Left renal cortex interstitium (tissue), 4 donors: Measurements from ENCODE around the gene GNAT3. TPM values are rescaled to one million over a fixed set of nuclear protein-coding genes. Genes with fewer than 3 reads are reported as not detected.

Source experiments
- DNase-seq, 4 donors: peaks; one replicate each; pipeline ENCODE4 v3.0.0-alpha.2; 2013; ENCODE audit warnings: low read depth in 4 of 4, low spot score in 2 of 4, missing footprints in 1 of 4
- polyA plus RNA-seq, 4 donors: library from polyadenylated mRNA; unstranded; fragments of 120-200 nt; gene quantifications; one replicate each; pipeline ENCODE4 v1.2.1, GENCODE V29; 2013; ENCODE audit not compliant: insufficient read length in 4 of 4

Gene GNAT3
- polyA plus RNA-seq, 4 donors = not detected

DNA sequence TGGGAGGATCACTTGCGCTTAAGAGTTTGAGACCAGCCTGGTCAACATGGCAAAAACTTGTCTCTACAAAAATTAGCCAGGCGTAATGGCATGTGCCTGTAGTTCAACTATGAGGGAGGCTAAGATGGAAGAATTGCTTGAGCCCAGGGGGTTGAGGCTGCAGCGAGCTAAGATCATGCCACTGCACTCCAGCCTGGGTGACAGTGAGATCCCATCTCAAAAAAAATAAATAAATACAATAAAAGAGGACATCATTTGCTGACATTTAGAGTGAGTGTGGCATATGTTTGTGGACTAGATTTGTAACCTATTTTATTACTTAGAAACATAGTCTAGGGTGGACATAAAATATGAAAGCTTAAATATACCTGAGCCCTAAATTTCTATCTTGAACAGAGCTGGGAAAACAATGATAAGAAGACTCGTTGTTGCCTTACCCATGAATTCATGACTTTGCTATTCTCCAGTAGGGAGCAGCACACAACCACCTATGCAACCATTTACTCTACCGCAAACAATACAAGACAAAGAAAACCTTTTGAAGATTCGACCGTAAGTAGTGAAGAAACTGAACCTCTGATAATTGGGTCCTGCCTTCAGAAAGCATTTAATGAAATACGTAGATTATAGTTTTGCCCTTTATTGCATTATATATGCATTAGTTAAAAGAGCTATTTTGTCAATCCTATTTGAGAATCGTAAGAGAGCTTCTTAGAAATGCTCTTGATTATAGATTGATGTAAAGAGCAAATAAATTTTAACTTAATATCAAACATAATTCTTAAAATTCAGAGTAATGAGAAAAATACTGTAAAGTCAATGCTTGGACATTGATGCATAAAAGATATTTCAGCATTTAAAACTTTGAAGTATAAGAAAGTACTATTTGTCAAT lies 83.5 kb downstream of the GNAT3 start:
- peak; percentile 19 to 31 (median 26) for DNase-seq

DNA sequence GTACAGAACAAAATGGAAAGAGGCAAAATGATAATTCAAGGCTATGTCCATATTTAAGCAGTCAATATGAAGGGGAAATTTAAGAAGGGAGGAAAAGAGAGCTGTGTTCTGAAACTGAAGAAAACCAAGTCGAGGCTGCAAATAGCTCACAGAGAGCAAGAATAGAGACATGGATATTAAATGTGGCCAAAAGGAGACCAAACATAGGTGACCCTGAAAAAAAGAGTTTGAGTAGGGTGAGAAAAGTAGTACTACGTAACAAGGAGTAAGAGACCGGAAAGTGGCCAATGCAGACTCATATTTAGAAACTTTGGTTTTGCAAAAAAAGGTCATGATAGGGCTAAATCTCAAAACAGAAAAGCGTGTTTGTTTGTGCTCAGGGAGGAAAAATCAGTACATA lies 84.6 kb downstream of the GNAT3 start:
- no peak for DNase-seq

DNA sequence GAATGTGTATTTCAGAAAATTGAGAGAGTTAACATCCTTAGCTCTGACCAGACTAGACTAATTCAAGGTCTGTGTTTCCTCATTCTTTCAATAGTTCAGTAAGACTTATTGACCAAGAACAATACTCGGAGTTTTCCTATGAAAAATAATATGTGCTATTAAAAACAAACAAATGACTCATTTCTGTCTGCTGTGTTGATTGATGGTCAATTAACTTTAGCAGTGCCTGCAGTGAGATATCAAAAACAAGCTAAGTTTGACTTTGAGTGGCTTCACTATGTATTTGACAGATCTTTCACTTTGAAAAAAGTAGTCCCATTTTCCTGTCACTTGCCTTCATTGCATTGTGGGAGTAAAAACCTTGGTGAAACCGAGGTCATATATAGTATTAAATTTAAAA lies 91.0 kb downstream of the GNAT3 start:
- no peak for DNase-seq

DNA sequence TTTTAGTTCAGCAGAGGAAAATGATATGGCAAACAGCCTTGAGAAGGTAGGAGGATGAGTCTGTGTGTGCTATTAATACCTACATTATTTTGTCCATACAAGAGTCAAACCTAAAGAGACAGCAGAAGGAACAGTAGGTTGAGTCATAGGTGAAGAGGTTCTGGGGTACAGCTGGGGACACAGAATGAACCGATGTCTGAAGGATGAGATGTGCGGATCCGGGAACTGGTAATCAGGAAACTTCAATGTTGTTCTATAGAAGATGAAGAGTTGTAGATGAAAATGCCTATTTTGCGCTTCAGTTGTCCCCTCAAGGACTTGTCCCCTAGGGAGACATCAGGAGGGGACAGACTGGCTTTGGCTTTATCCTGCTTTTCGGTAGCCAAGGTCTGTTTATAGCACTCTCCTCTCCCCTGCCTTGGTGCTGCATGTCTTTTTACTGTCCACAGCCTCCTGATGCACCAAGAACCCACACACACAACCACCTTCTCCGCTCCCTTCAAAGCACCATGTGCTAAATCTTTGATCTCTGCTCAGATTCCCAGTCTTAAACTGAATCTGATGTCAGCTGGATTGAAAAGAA lies 94.6 kb downstream of the GNAT3 start:
- DNase-seq = no peak

DNA sequence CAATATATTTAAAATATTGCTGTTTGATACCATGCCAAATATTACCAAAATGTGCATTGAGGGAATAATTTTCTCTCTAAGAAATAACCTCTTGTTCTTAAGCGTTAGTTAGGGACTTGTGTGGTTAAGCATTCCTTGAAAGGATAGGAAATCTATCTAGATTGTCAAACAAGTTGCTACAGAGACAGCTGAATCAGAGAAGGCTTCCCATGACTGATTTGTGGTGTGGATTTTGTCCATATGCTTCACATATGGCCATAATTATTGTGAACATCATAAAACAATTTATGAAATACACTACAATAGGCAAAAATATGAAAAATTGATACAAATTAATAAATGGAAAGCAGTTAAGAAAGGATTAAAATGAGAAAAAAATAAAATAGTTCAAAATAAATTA lies 96.3 kb downstream of the GNAT3 start:
- no peak for DNase-seq

DNA sequence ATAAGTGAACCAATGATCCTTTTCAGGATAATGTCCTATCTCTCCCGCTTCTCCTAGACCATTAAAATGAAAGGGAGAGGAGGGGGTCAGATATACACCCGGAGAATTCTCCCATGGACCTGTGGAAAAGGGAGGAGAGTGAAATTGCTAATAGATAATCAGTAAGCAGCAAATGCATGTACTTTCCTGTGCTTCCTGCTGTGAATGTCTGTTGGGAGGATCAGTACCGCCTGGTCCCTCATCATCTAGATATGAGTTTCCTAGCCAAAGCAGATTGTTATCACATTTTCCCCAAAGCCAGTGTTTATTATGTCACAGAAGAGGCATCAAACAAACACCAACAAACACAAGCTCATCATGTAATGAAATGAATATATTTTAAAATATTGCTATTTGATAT lies 96.8 kb downstream of the GNAT3 start:
- DNase-seq = no peak

DNA sequence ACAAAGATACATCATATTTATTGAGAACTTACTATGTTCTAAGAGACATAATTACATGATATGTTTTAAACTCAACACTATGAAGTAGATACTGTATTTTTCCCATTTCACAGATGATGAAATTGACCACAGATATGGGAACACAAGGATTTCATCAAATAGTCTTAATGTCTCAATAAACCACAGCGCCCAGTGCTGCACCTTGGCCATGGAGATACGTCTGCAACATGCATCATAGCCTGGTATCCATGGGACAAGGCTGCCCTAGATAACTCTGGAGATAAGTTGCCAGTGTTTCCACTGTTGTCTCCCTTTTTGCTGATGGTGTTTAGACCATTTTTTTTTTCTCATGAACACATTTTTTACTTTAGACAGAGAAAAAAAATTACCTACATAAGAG lies 97.5 kb downstream of the GNAT3 start:
- DNase-seq = no peak

DNA sequence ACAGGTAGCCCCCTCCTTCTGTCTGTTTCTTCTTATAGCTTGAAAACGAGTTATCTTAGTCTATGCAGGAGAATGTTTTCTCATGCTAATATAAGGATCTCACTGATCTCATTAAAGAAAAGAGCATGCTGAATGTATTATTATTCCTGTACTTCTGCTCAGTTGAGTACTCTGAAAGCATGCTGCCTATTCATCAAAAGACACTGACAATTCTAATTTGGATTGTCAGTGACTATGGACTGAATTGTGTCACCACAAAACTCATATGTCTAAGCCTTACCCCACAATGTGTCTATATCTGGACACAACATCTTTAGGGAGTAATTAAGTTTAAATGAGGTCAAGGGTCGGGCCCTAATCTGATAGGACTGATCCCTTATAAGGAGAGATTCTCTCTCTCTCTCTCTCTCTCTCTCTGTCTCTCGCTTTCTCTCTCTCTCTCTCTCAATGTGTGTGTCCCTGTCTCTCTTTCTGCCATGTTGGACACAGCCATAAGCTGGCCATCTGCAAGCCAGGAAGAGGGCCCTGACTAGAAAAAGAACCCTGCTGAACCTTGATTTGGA lies 98.4 kb downstream of the GNAT3 start:
- DNase-seq = no peak

DNA sequence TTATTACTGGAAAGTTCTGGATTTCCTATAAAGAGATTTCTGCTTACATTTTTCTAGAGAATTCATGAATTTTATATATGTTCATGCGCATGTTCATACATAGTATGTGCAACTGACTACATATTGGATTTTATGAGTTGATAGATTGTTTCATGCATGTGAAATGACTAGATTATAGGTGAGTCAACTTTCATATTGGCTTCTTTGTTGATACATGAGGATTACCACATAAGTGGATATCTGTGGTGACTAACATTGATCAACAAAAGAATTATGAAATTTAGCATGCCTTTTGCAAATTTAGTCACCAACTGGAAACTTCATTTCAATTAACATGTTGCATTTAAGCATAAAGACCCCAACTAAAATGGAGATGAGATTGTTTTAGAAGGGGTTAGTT lies 99.0 kb downstream of the GNAT3 start:
- DNase-seq = no peak

DNA sequence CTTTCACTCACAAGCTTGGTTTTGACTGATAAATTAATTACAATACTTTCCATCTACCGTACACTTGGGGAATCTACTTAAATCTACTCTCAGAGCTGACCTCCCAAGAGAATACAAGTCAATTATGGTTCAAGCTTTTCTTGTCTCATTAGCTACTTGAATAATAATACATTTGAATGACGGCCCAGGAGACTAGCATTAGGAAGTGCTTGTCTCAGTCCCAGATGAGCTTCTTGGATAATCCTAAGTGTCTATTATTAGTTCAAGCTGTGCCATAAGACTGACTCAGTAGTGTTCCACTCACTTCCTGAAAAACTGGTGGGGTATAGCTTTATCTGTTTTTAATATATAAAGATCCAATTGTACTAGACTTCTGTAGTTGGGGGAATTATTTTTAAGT lies 100.2 kb downstream of the GNAT3 start:
- DNase-seq = no peak

DNA sequence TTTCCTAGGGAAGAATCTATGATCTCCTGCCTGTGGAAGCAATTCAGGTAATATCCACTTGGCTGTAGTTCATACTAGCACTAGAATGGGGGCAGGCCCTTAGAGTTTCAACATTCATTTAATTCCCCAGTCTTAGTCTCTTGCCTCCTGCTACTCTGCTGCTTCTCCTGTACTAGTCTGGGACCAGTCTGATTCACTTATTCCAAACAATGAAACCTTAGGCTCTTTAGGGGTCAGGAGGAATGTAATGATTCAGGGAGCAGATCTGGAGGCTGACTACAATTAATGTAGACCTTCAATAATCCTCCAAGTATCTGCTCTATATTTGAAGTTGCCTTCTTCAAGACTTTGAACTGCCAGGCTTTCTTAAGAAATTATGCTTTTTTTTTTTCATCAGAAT lies 101.8 kb downstream of the GNAT3 start:
- DNase-seq = no peak

Other genes with a start within 250 kb of the GNAT3 start
- 10 to 100 TPM; 22.6 to 39.2 (median 27.1) TPM for gene CD36, start 126.6 kb upstream of the GNAT3 start, polyA plus RNA-seq